NCI-H82 treated with DMSO at 0.1 percent for 48 hours (cell line): ENCODE measurements around the gene PGA5.

Experiments used
- DNase-seq: peaks from one replicate; lab custom pipeline; 2025; ENCODE audit not compliant: unreplicated experiment; lab: John Stamatoyannopoulos, UW

The PGA5 gene

GRCh38 chr11:61293867-61294716 is 53.1 kb downstream of the PGA5 start:
- no peak for DNase-seq

- no peak for DNase-seq
Observed at GRCh38 chr11:61294717-61295595, 54.0 kb downstream of the PGA5 start, which contains the start of gene VWCE. VWCE (minus strand) TSS chr11:61295316; CDS start chr11:61295037, 279 bp downstream.

- no peak for DNase-seq
Observed at GRCh38 chr11:61295596-61295926, 54.6 kb downstream of the PGA5 start.

- DNase-seq = no peak
Observed at GRCh38 chr11:61297341-61297740, 56.4 kb downstream of the PGA5 start.

GRCh38 chr11:61297746-61298145 is 56.8 kb downstream of the PGA5 start:
- no peak for DNase-seq

GRCh38 chr11:61298663-61299244 is 57.8 kb downstream of the PGA5 start:
- DNase-seq = no peak
